Esophagus (tissue), 2 donors: Measurements from ENCODE around the gene ACTN2. TPM values are rescaled to one million over a fixed set of nuclear protein-coding genes. Genes with fewer than 3 reads are reported as not detected.

ENCODE experiments used
- H3K27ac ChIP-seq, 2 donors: one replicate each; pipeline ENCODE4 v1.5.1; 2013; ENCODE audit warnings: low read depth in 2 of 2, mild to moderate bottlenecking in 2 of 2, inconsistent platforms in 1 of 2, low read length in 1 of 2, moderate library complexity in 1 of 2
- H3K27me3 ChIP-seq, 2 donors: one replicate each; pipeline ENCODE4 v1.6.1; 2013; ENCODE audit warnings: low read length in 2 of 2, control low read depth in 1 of 2, mild to moderate bottlenecking in 1 of 2; ENCODE audit not compliant: insufficient read depth in 2 of 2, control insufficient read depth in 1 of 2
- H3K36me3 ChIP-seq, 2 donors: one replicate each; pipeline ENCODE4 v1.6.1; 2013; ENCODE audit warnings: low read length in 1 of 2; ENCODE audit not compliant: control insufficient read depth in 2 of 2, insufficient read depth in 2 of 2
- H3K4me1 ChIP-seq, 2 donors: one replicate each; pipeline ENCODE4 v1.6.1; 2013; ENCODE audit warnings: low read length in 1 of 2; ENCODE audit not compliant: control insufficient read depth in 2 of 2, insufficient read depth in 2 of 2
- H3K4me3 ChIP-seq, 2 donors: one replicate each; pipeline ENCODE4 v1.5.1; 2013; ENCODE audit warnings: low read length in 2 of 2, mild to moderate bottlenecking in 2 of 2, low read depth in 1 of 2, moderate library complexity in 1 of 2
- H3K9me3 ChIP-seq, 2 donors: one replicate each; pipeline ENCODE4 v1.6.1; 2013; ENCODE audit warnings: mild to moderate bottlenecking in 2 of 2, low read depth in 1 of 2, low read length in 1 of 2, moderate library complexity in 1 of 2; ENCODE audit not compliant: control insufficient read depth in 2 of 2, insufficient read depth in 1 of 2
- WGBS, 2 donors: extraction: QIAGEN DNeasy Blood & Tissue Kit; methylation state at CpG; one replicate each; pipeline ENCODE4 v1.1.7; 2013; 5-methylcytosine and 5-hydroxymethylcytosine counted together
- polyA plus RNA-seq, 2 donors: library from polyadenylated mRNA; stranded (reverse); fragments of 200-250 nt; gene quantifications; one replicate each; pipeline ENCODE4 v1.2.3, GENCODE V29; 2013
- donor health status: healthy with polysubstance abuse.
- donor health status: Bipolar disorder and iron deficiency.

The ACTN2 gene
- polyA plus RNA-seq, 2 donors: 0.59 to 0.75 TPM

GRCh38 chr1:236802264-236802663, 116.0 kb downstream of the ACTN2 start:
- 63 to 95% methylated on average over 3 of the region's 3 CpGs for WGBS, 2 donors
- Histone ChIP-seq H3K27ac (no peak overlapping the region), H3K4me3 (no peak overlapping the region), H3K36me3 (peaks cover 0 to 2% of the 10 kb centered on the region in 2 donors), H3K9me3 (no peaks in the 10 kb centered on the region), H3K4me1 (peaks cover 0 to 3% of the 10 kb centered on the region in 2 donors), H3K27me3 (no peaks in the 10 kb centered on the region)

GRCh38 chr1:236806634-236807033, 120.3 kb downstream of the ACTN2 start:
- Histone ChIP-seq H3K9me3 (no peaks in the 10 kb centered on the region), H3K36me3 (peaks cover 2 to 3% of the 10 kb centered on the region in 2 donors), H3K27me3 (no peaks in the 10 kb centered on the region), H3K4me3 (no peak overlapping the region), H3K4me1 (no peaks in the 10 kb centered on the region), H3K27ac (no peak overlapping the region)
- 91 to 93% methylated on average over 2 of the region's 2 CpGs for WGBS, 2 donors

- H3K27ac ChIP-seq: no peak overlapping the region
- H3K9me3 ChIP-seq: no peaks in the 10 kb centered on the region
- 72 to 99% methylated on average over 2 of the region's 2 CpGs for WGBS, 2 donors
- no peaks in the 10 kb centered on the region for H3K27me3 ChIP-seq
- no peaks in the 10 kb centered on the region for H3K4me1 ChIP-seq
- no peak overlapping the region for H3K4me3 ChIP-seq
- peaks cover 2 to 3% of the 10 kb centered on the region in 2 donors for H3K36me3 ChIP-seq
These were observed 121.7 kb downstream of the ACTN2 start for GRCh38 chr1:236808005-236808404.

- Histone ChIP-seq H3K27ac (no peak overlapping the region), H3K36me3 (peaks cover 2 to 3% of the 10 kb centered on the region in 2 donors), H3K27me3 (no peaks in the 10 kb centered on the region), H3K4me3 (no peak overlapping the region), H3K4me1 (no peaks in the 10 kb centered on the region), H3K9me3 (no peaks in the 10 kb centered on the region)
- WGBS, 2 donors: 65 to 87% methylated on average over 8 of the region's 8 CpGs
These were observed 122.3 kb downstream of the ACTN2 start for GRCh38 chr1:236808564-236809130.

GRCh38 chr1:236809148-236809547, 122.8 kb downstream of the ACTN2 start:
- H3K4me3 ChIP-seq: no peak overlapping the region
- no peaks in the 10 kb centered on the region for H3K4me1 ChIP-seq
- WGBS, 2 donors: 57 to 68% methylated on average over 1 of the region's 1 CpG
- H3K9me3 ChIP-seq: no peaks in the 10 kb centered on the region
- no peak overlapping the region for H3K27ac ChIP-seq
- peaks cover 2 to 3% of the 10 kb centered on the region in 2 donors for H3K36me3 ChIP-seq
- no peaks in the 10 kb centered on the region for H3K27me3 ChIP-seq

GRCh38 chr1:236810018-236810417, 123.7 kb downstream of the ACTN2 start:
- Histone ChIP-seq H3K27ac (no peak overlapping the region), H3K4me3 (no peak overlapping the region), H3K36me3 (peaks cover 2 to 3% of the 10 kb centered on the region in 2 donors), H3K9me3 (no peaks in the 10 kb centered on the region), H3K4me1 (no peaks in the 10 kb centered on the region), H3K27me3 (no peaks in the 10 kb centered on the region)
- 83 to 84% methylated on average over 3 of the region's 3 CpGs for WGBS, 2 donors

GRCh38 chr1:236812334-236813030, 126.2 kb downstream of the ACTN2 start:
- Histone ChIP-seq H3K27me3 (no peaks in the 10 kb centered on the region), H3K36me3 (peaks cover 0 to 3% of the 10 kb centered on the region in 2 donors)
- 83 to 90% methylated on average over 5 of the region's 5 CpGs for WGBS, 2 donors

More at GRCh38 chr1:236812334-236813030, 126.2 kb downstream of the ACTN2 start:
- Histone ChIP-seq H3K27ac (no peak overlapping the region), H3K9me3 (no peaks in the 10 kb centered on the region), H3K4me1 (no peaks in the 10 kb centered on the region), H3K4me3 (no peak overlapping the region)

Other genes starting within 250 kb of the ACTN2 start
- 10 to 100 TPM; 22.1 to 22.6 TPM for gene LGALS8, start 162.5 kb upstream of the ACTN2 start, polyA plus RNA-seq
- gene HEATR1, start 82.0 kb upstream of the ACTN2 start, polyA plus RNA-seq: 1 to 10 TPM; 3.7 to 5.4 TPM
- 1 to 10 TPM; 2.4 to 3.6 TPM for gene MTR, start 108.8 kb downstream of the ACTN2 start, polyA plus RNA-seq